AG20443 (cell line): ENCODE data around the gene TMEM30A.

Experiments used
- DNase-seq: peaks from one replicate; pipeline ENCODE4 v3.0.0; 2012; ENCODE audit warnings: low spot score, mixed read lengths

The TMEM30A gene

GRCh38 chr6:75284632-75285282, at the start of gene TMEM30A:
Gene TMEM30A (minus strand): TSS chr6:75284792. CDS start chr6:75284638, 154 bp downstream.
- DNase-seq, result peak; percentile 98

- DNase-seq, result no peak
These were observed 49.1 kb upstream of the TMEM30A start for GRCh38 chr6:75333676-75334200.

- peak; percentile 20 for DNase-seq
These were observed 46.6 kb upstream of the TMEM30A start for GRCh38 chr6:75331151-75331550.

- no peak for DNase-seq
These were observed 45.1 kb upstream of the TMEM30A start for GRCh38 chr6:75329703-75330102.

GRCh38 chr6:75327807-75328206, 43.2 kb upstream of the TMEM30A start:
- DNase-seq, result no peak

- no peak for DNase-seq
These were observed 42.1 kb upstream of the TMEM30A start for GRCh38 chr6:75326557-75327258.

- DNase-seq, result no peak
These were observed 34.3 kb upstream of the TMEM30A start for GRCh38 chr6:75318900-75319299.

GRCh38 chr6:75317503-75318206, 33.1 kb upstream of the TMEM30A start:
- peak; percentile 73 for DNase-seq

- DNase-seq, result no peak
These were observed 31.4 kb upstream of the TMEM30A start for GRCh38 chr6:75315978-75316377.

- DNase-seq, result no peak
These were observed 23.8 kb upstream of the TMEM30A start for GRCh38 chr6:75308250-75308988.

GRCh38 chr6:75307364-75308004, 22.9 kb upstream of the TMEM30A start:
- no peak for DNase-seq

- no peak for DNase-seq
These were observed 21.5 kb upstream of the TMEM30A start for GRCh38 chr6:75306064-75306463.

GRCh38 chr6:75305573-75305972, 21.0 kb upstream of the TMEM30A start:
- no peak for DNase-seq

GRCh38 chr6:75302280-75302679, 17.7 kb upstream of the TMEM30A start:
- no peak for DNase-seq

GRCh38 chr6:75301537-75301936, 16.9 kb upstream of the TMEM30A start:
- no peak for DNase-seq

- no peak for DNase-seq
These were observed 16.5 kb upstream of the TMEM30A start for GRCh38 chr6:75301088-75301487.

- DNase-seq, result no peak
These were observed 15.9 kb upstream of the TMEM30A start for GRCh38 chr6:75300531-75300855.

GRCh38 chr6:75299801-75300530, 15.4 kb upstream of the TMEM30A start:
- DNase-seq, result no peak

GRCh38 chr6:75296811-75297779, 12.5 kb upstream of the TMEM30A start:
- DNase-seq, result peak; percentile 29

GRCh38 chr6:75292555-75292954, 8.0 kb upstream of the TMEM30A start:
- DNase-seq, result no peak
